ENCODE measurements around the gene IDH3B.

GRCh38 chr20:2658414-2659354 lies 5.3 kb downstream of the IDH3B start:
- TF ChIP-seq CTCF (IDR thresholded peaks at IDR 0.05) (no peak), ZFX (IDR thresholded peaks at IDR 0.05; ENCODE audit: borderline replicate concordance) (no peak)
